GM10847 (cell line): ENCODE data around the gene LRRC59.

ENCODE experiments used
- POLR2A ChIP-seq: IDR thresholded peaks from 2 replicates; pipeline ENCODE4 v1.6.1; 2011; ENCODE audit not compliant: insufficient read length; ENCODE audit errors: extremely low read depth

LRRC59 gene

GRCh38 chr17:50426814-50427787 is 29.8 kb upstream of the LRRC59 start:
- TF ChIP-seq POLR2A = no peak

- no peak for TF ChIP-seq POLR2A
These were observed 29.1 kb upstream of the LRRC59 start for GRCh38 chr17:50426472-50426782.

GRCh38 chr17:50425682-50426471 is 28.6 kb upstream of the LRRC59 start, which contains the start of gene ACSF2:
TSS of gene ACSF2 (plus strand) at chr17:50426218. CDS start at chr17:50426262, 44 bp downstream.
- peak; percentile 26 for TF ChIP-seq POLR2A

- no peak for TF ChIP-seq POLR2A
These were observed 27.8 kb upstream of the LRRC59 start for GRCh38 chr17:50424996-50425681.

- no peak for TF ChIP-seq POLR2A
These were observed 27.1 kb upstream of the LRRC59 start for GRCh38 chr17:50424246-50424995.

- TF ChIP-seq POLR2A = no peak
These were observed 26.3 kb upstream of the LRRC59 start for GRCh38 chr17:50423553-50424159.

GRCh38 chr17:50422738-50423137 is 25.4 kb upstream of the LRRC59 start:
- TF ChIP-seq POLR2A = no peak

- no peak for TF ChIP-seq POLR2A
These were observed 24.2 kb upstream of the LRRC59 start for GRCh38 chr17:50421308-50422051.

- no peak for TF ChIP-seq POLR2A
These were observed 23.2 kb upstream of the LRRC59 start for GRCh38 chr17:50420419-50421112.

- TF ChIP-seq POLR2A = no peak
These were observed 17.5 kb upstream of the LRRC59 start for GRCh38 chr17:50414808-50415207.

GRCh38 chr17:50412188-50412732 is 14.9 kb upstream of the LRRC59 start:
- no peak for TF ChIP-seq POLR2A

- TF ChIP-seq POLR2A = no peak
These were observed 10.6 kb upstream of the LRRC59 start for GRCh38 chr17:50407921-50408320.

GRCh38 chr17:50406578-50406977 is 9.3 kb upstream of the LRRC59 start:
- no peak for TF ChIP-seq POLR2A
